Osteoblast (primary cell): ENCODE data around the gene MYOM3. TPM values are rescaled to one million over a fixed set of nuclear protein-coding genes. Genes with fewer than 3 reads are reported as not detected.

Experiments
- DNase-seq: peaks from one replicate; pipeline ENCODE4 v3.0.0; 2011; ENCODE audit warnings: low spot score, mixed read lengths; ENCODE audit not compliant: insufficient read length; ENCODE audit errors: missing footprints
- H2AFZ ChIP-seq: 2 replicates; pipeline ENCODE4 v1.6.0; 2011; ENCODE audit warnings: mild to moderate bottlenecking, low read length
- H3K27ac ChIP-seq: 2 replicates; pipeline ENCODE4 v1.5.1; 2011; ENCODE audit warnings: mild to moderate bottlenecking, low read depth, low read length, moderate library complexity
- H3K27me3 ChIP-seq: 2 replicates; pipeline ENCODE4 v1.6.0; 2012; ENCODE audit warnings: mild to moderate bottlenecking, control low read depth, inconsistent platforms, low read length, moderate library complexity; ENCODE audit not compliant: insufficient read depth
- H3K36me3 ChIP-seq: 2 replicates; pipeline ENCODE4 v1.5.1; 2011; ENCODE audit warnings: mild to moderate bottlenecking, low read length, control low read depth, moderate library complexity; ENCODE audit not compliant: insufficient read depth
- H3K4me1 ChIP-seq: 2 replicates; pipeline ENCODE4 v1.5.1; 2011; ENCODE audit warnings: mild to moderate bottlenecking, low read length, control low read depth, moderate library complexity; ENCODE audit not compliant: insufficient read depth
- H3K4me2 ChIP-seq: 2 replicates; pipeline ENCODE4 v1.6.0; 2011; ENCODE audit warnings: mild to moderate bottlenecking, low read length; ENCODE audit not compliant: insufficient read depth
- H3K4me3 ChIP-seq: fragments of 200-600 bp; sonication (generic); 3 replicates; pipeline ENCODE4 v1.5.1; 2012; ENCODE audit warnings: mild to moderate bottlenecking, low read length, inconsistent platforms; ENCODE audit not compliant: insufficient read depth
- H3K79me2 ChIP-seq: 2 replicates; pipeline ENCODE4 v1.6.0; 2012; ENCODE audit warnings: mild to moderate bottlenecking, low read length, control low read depth, inconsistent platforms; ENCODE audit not compliant: insufficient read depth
- H3K9me3 ChIP-seq: 2 replicates; pipeline ENCODE4 v1.5.1; 2011; ENCODE audit warnings: low read depth, low read length, control low read depth
- H4K20me1 ChIP-seq: 2 replicates; pipeline ENCODE4 v1.6.0; 2012; ENCODE audit warnings: mild to moderate bottlenecking, low read length, control low read depth; ENCODE audit not compliant: insufficient read depth
- CTCF ChIP-seq: IDR thresholded peaks from 2 replicates; pipeline ENCODE4 v1.5.1; 2011; ENCODE audit warnings: mild to moderate bottlenecking, low read depth, low read length, moderate library complexity; ENCODE audit errors: extremely low read depth
- total RNA-seq: library from RNA; depleted of rRNA; stranded (reverse); fragments of >200 nt; gene quantifications from 2 replicates; pipeline ENCODE4 v1.2.3, GENCODE V29; 2012

The MYOM3 gene
- total RNA-seq, 1 donor, result under 0.01 TPM

DNA sequence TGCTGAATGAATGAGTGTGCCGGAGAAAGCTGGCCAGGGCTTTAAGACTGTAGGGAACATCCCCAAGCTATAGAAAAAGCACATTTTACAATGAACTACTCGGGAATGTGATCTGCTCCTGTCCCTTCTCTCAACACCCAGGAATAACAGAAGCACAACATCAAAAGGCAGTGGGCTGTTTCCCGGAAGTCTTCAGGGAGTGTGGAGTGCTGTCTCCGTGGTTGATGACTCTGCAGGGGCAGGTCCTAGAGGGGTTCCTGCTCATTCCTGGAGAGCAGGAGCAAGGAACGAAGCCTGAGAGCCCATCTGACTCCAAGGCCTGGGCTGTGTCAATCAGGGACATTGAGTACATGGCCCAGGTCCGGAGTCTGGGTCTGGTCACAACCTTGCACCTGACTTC, 35.9 kb upstream of the MYOM3 start:
- Histone ChIP-seq H3K4me2 (no peak overlapping the region), H2AFZ (no peak overlapping the region), H3K9me3 (no peaks in the 10 kb centered on the region), H3K27ac (no peak overlapping the region), H3K4me1 (peaks cover 7% of the 10 kb centered on the region), H3K36me3 (no peaks in the 10 kb centered on the region), H4K20me1 (no peaks in the 10 kb centered on the region), H3K79me2 (no peaks in the 10 kb centered on the region), H3K27me3 (peaks cover 41% of the 10 kb centered on the region), H3K4me3 (no peak overlapping the region)
- no peak for TF ChIP-seq CTCF
- DNase-seq, result no peak

DNA sequence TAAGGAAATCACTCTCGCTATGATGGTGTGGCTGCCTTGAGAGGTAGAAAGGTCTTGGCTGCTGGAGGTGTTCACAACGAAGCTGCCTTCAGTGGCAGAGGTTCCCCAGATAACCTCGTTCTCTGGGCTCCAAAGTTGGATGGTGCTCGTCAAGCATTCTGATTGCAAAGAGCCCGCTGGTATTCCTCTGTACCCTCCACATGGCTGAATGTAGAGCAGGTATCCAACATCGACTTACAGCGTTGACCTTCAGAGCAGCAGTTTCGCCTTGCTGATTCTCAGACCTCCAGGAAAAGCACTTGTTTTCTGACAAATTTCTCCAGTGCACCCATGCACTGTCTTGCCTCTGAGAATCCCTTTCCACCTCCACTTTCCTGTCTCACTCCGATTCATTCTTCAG, 35.3 kb upstream of the MYOM3 start:
- Histone ChIP-seq H2AFZ (no peak overlapping the region), H3K79me2 (no peaks in the 10 kb centered on the region), H3K4me3 (no peak overlapping the region), H3K9me3 (no peaks in the 10 kb centered on the region), H3K27me3 (peaks cover 35% of the 10 kb centered on the region), H4K20me1 (no peaks in the 10 kb centered on the region), H3K27ac (no peak overlapping the region), H3K36me3 (no peaks in the 10 kb centered on the region), H3K4me2 (no peak overlapping the region), H3K4me1 (peaks cover 11% of the 10 kb centered on the region)
- DNase-seq, result no peak
- TF ChIP-seq CTCF, result no peak

GRCh38 chr1:24142546-24143534, 30.9 kb upstream of the MYOM3 start, which contains the start of gene IL22RA1:
Gene IL22RA1, minus strand, starts transcription at chr1:24143140. Its CDS starts 58 bp downstream, at chr1:24143082.
- Histone ChIP-seq H2AFZ (peak within 1 kb of the TSS; percentile 94), H3K9me3 (no peaks in the 10 kb centered on the region)

More at GRCh38 chr1:24142546-24143534, 30.9 kb upstream of the MYOM3 start, which contains the start of gene IL22RA1:
- H4K20me1 ChIP-seq, result no peaks in the 10 kb centered on the region
- peaks cover 4% of the 10 kb centered on the region for H3K4me1 ChIP-seq
- no peak for TF ChIP-seq CTCF
- H3K79me2 ChIP-seq, result no peaks in the 10 kb centered on the region
- no peak for DNase-seq
- no peaks in the 10 kb centered on the region for H3K36me3 ChIP-seq
- no peak within 1 kb of the TSS for H3K27ac ChIP-seq
- H3K27me3 ChIP-seq, result peaks cover 20% of the 10 kb centered on the region
- H3K4me2 ChIP-seq, result peak within 1 kb of the TSS; percentile 88
- peak within 1 kb of the TSS; percentile 80 for H3K4me3 ChIP-seq
